Measurements from ENCODE around the gene IKZF2. TPM values are rescaled to one million over a fixed set of nuclear protein-coding genes. Genes with fewer than 3 reads are reported as not detected.

Gene IKZF2
- total and polyA plus RNA-seq, 4 donors, result 0.63 to 17.1 (median 5.7) TPM

GRCh38 chr2:213161759-213162515 is 10.5 kb upstream of the IKZF2 start:
- ATAC-seq (ENCODE audit: low FRiP score), result peak; percentile 44
- H3K27me3 ChIP-seq (ENCODE audit: control insufficient read depth in 1 of 2, insufficient read depth in 2 of 2, low read length in 1 of 2), result no peaks in the 10 kb centered on the region
- DNase-seq, result no peak
- 15 to 22% methylated on average over 5 of the region's 5 CpGs for WGBS, 2 donors
- H3K36me3 ChIP-seq (ENCODE audit: control insufficient read depth in 1 of 2, insufficient read depth in 2 of 2, low read length in 1 of 2), result no peaks in the 10 kb centered on the region
- intact Hi-C loops (cut with DNase I), result loop anchor here (5.0 to 10.0 kb wide), 2 partner anchors 50 to 477 kb away; no protein-coding TSS in a partner anchor
- H3K27ac ChIP-seq (ENCODE audit: low read depth in 1 of 2, low read length in 2 of 2), result no peak overlapping the region
- peaks cover 0 to 4% of the 10 kb centered on the region in 2 donors for H3K4me1 ChIP-seq (ENCODE audit: control insufficient read depth in 1 of 2, insufficient read depth in 2 of 2, low read length in 2 of 2)
- H3K9me3 ChIP-seq (ENCODE audit: control insufficient read depth, low read length), result no peaks in the 10 kb centered on the region
- no peak overlapping the region for H3K4me3 ChIP-seq (ENCODE audit: low read length in 2 of 2)

- Histone ChIP-seq H3K4me3 (ENCODE audit: low read length in 2 of 2) (no peak overlapping the region), H3K27me3 (ENCODE audit: control insufficient read depth in 1 of 2, insufficient read depth in 2 of 2, low read length in 1 of 2) (no peaks in the 10 kb centered on the region), H3K27ac (ENCODE audit: low read depth in 1 of 2, low read length in 2 of 2) (no peak overlapping the region), H3K9me3 (ENCODE audit: control insufficient read depth, low read length) (no peaks in the 10 kb centered on the region), H3K36me3 (ENCODE audit: control insufficient read depth in 1 of 2, insufficient read depth in 2 of 2, low read length in 1 of 2) (no peaks in the 10 kb centered on the region), H3K4me1 (ENCODE audit: control insufficient read depth in 1 of 2, insufficient read depth in 2 of 2, low read length in 2 of 2) (peaks cover 0 to 4% of the 10 kb centered on the region in 2 donors)
- ATAC-seq (ENCODE audit: low FRiP score) (no peak), DNase-seq (no peak)
- 95 to 98% methylated on average over 2 of the region's 2 CpGs for WGBS, 2 donors
- intact Hi-C loops (cut with DNase I), result loop anchor here (5.0 to 10.0 kb wide), 3 partner anchors 45 to 475 kb away; no protein-coding TSS in a partner anchor
Measured at GRCh38 chr2:213159768-213160167, 8.4 kb upstream of the IKZF2 start.

- Histone ChIP-seq H3K4me1 (ENCODE audit: control insufficient read depth in 1 of 2, insufficient read depth in 2 of 2, low read length in 2 of 2) (peaks cover 0 to 4% of the 10 kb centered on the region in 2 donors), H3K9me3 (ENCODE audit: control insufficient read depth, low read length) (no peaks in the 10 kb centered on the region), H3K27ac (ENCODE audit: low read depth in 1 of 2, low read length in 2 of 2) (no peak overlapping the region), H3K4me3 (ENCODE audit: low read length in 2 of 2) (no peak overlapping the region), H3K36me3 (ENCODE audit: control insufficient read depth in 1 of 2, insufficient read depth in 2 of 2, low read length in 1 of 2) (no peaks in the 10 kb centered on the region), H3K27me3 (ENCODE audit: control insufficient read depth in 1 of 2, insufficient read depth in 2 of 2, low read length in 1 of 2) (no peaks in the 10 kb centered on the region)
- intact Hi-C loops (cut with DNase I), result loop anchor here in 1 of 2 donors (10.0 kb wide), 1 partner anchor 48 kb away; no protein-coding TSS in a partner anchor
- ATAC-seq (ENCODE audit: low FRiP score) (no peak), DNase-seq (no peak)
- WGBS, 2 donors, result 74 to 84% methylated on average over 3 of the region's 3 CpGs
Measured at GRCh38 chr2:213157242-213157641, 5.8 kb upstream of the IKZF2 start.

GRCh38 chr2:213156717-213157116 is 5.3 kb upstream of the IKZF2 start:
- no peaks in the 10 kb centered on the region for H3K27me3 ChIP-seq (ENCODE audit: control insufficient read depth in 1 of 2, insufficient read depth in 2 of 2, low read length in 1 of 2)
- WGBS, 2 donors, result 83 to 88% methylated on average over 2 of the region's 2 CpGs
- ATAC-seq (ENCODE audit: low FRiP score) (no peak), DNase-seq (no peak)
- H3K27ac ChIP-seq (ENCODE audit: low read depth in 1 of 2, low read length in 2 of 2), result no peak overlapping the region
- no peaks in the 10 kb centered on the region for H3K36me3 ChIP-seq (ENCODE audit: control insufficient read depth in 1 of 2, insufficient read depth in 2 of 2, low read length in 1 of 2)
- H3K9me3 ChIP-seq (ENCODE audit: control insufficient read depth, low read length), result no peaks in the 10 kb centered on the region
- intact Hi-C loops (cut with DNase I), result loop anchor here in 1 of 2 donors (10.0 kb wide), 1 partner anchor 48 kb away; no protein-coding TSS in a partner anchor
- no peak overlapping the region for H3K4me3 ChIP-seq (ENCODE audit: low read length in 2 of 2)
- peaks cover 0 to 3% of the 10 kb centered on the region in 2 donors for H3K4me1 ChIP-seq (ENCODE audit: control insufficient read depth in 1 of 2, insufficient read depth in 2 of 2, low read length in 2 of 2)

- Histone ChIP-seq H3K9me3 (ENCODE audit: control insufficient read depth, low read length) (no peaks in the 10 kb centered on the region), H3K27me3 (ENCODE audit: control insufficient read depth in 1 of 2, insufficient read depth in 2 of 2, low read length in 1 of 2) (no peaks in the 10 kb centered on the region), H3K4me3 (ENCODE audit: low read length in 2 of 2) (peak overlapping the region; percentile 95 to 98), H3K4me1 (ENCODE audit: control insufficient read depth in 1 of 2, insufficient read depth in 2 of 2, low read length in 2 of 2) (peaks cover 0 to 3% of the 10 kb centered on the region in 2 donors), H3K27ac (ENCODE audit: low read depth in 1 of 2, low read length in 2 of 2) (no peak overlapping the region), H3K36me3 (ENCODE audit: control insufficient read depth in 1 of 2, insufficient read depth in 2 of 2, low read length in 1 of 2) (no peaks in the 10 kb centered on the region)
- intact Hi-C loops (cut with DNase I), result loop anchor here (2.0 to 10.0 kb wide), 3 partner anchors 52 to 466 kb away; no protein-coding TSS in a partner anchor
- ATAC-seq (ENCODE audit: low FRiP score) (no peak), DNase-seq (no peak)
- WGBS, 2 donors, result 26 to 34% methylated on average over 6 of the region's 6 CpGs
Measured at GRCh38 chr2:213152888-213153287, 1.5 kb upstream of the IKZF2 start.

- WGBS, 2 donors, result 0 to 1% methylated on average over 39 of the region's 39 CpGs
Measured at GRCh38 chr2:213152065-213152794, 818 bp upstream of the IKZF2 start.

GRCh38 chr2:213150315-213151097 is 906 bp downstream of the IKZF2 start:
- H3K36me3 ChIP-seq (ENCODE audit: control insufficient read depth in 1 of 2, insufficient read depth in 2 of 2, low read length in 1 of 2), result no peaks in the 10 kb centered on the region
- H3K4me3 ChIP-seq (ENCODE audit: low read length in 2 of 2), result peak overlapping the region; percentile 45 to 98
- ATAC-seq (ENCODE audit: low FRiP score) (no peak), DNase-seq (peak; percentile 37 to 43)
- H3K27ac ChIP-seq (ENCODE audit: low read depth in 1 of 2, low read length in 2 of 2), result peak overlapping the region; percentile 40 to 86
- H3K9me3 ChIP-seq (ENCODE audit: control insufficient read depth, low read length), result no peaks in the 10 kb centered on the region
- 3 to 5% methylated on average over 8 to 10 of the region's 10 CpGs for WGBS, 2 donors
- peaks cover 0 to 3% of the 10 kb centered on the region in 2 donors for H3K4me1 ChIP-seq (ENCODE audit: control insufficient read depth in 1 of 2, insufficient read depth in 2 of 2, low read length in 2 of 2)
- intact Hi-C loops (cut with DNase I), result loop anchor here (5.0 to 10.0 kb wide), 2 partner anchors 54 to 463 kb away; no protein-coding TSS in a partner anchor
- H3K27me3 ChIP-seq (ENCODE audit: control insufficient read depth in 1 of 2, insufficient read depth in 2 of 2, low read length in 1 of 2), result no peaks in the 10 kb centered on the region

More at GRCh38 chr2:213152065-213152794, 818 bp upstream of the IKZF2 start:
- intact Hi-C loops (cut with DNase I), result loop anchor here (2.0 to 10.0 kb wide), 3 partner anchors 53 to 465 kb away; no protein-coding TSS in a partner anchor
- peak; percentile 81 to 92 for DNase-seq
- Histone ChIP-seq H3K9me3 (ENCODE audit: control insufficient read depth, low read length) (no peaks in the 10 kb centered on the region), H3K27ac (ENCODE audit: low read depth in 1 of 2, low read length in 2 of 2) (peak overlapping the region; percentile 0 to 51), H3K27me3 (ENCODE audit: control insufficient read depth in 1 of 2, insufficient read depth in 2 of 2, low read length in 1 of 2) (no peaks in the 10 kb centered on the region), H3K4me3 (ENCODE audit: low read length in 2 of 2) (peak overlapping the region; percentile 95 to 98), H3K36me3 (ENCODE audit: control insufficient read depth in 1 of 2, insufficient read depth in 2 of 2, low read length in 1 of 2) (no peaks in the 10 kb centered on the region), H3K4me1 (ENCODE audit: control insufficient read depth in 1 of 2, insufficient read depth in 2 of 2, low read length in 2 of 2) (peaks cover 0 to 3% of the 10 kb centered on the region in 2 donors)
- peak; percentile 89 for ATAC-seq (ENCODE audit: low FRiP score)

GRCh38 chr2:213149949-213150314 is 1.5 kb downstream of the IKZF2 start:
- DNase-seq (no peak), ATAC-seq (ENCODE audit: low FRiP score) (no peak)
- WGBS, 2 donors, result 0 to 1% methylated on average over 7 of the region's 7 CpGs
- no peak overlapping the region for H3K27ac ChIP-seq (ENCODE audit: low read depth in 1 of 2, low read length in 2 of 2)
- peak overlapping the region; percentile 45 to 98 for H3K4me3 ChIP-seq (ENCODE audit: low read length in 2 of 2)
- no peaks in the 10 kb centered on the region for H3K36me3 ChIP-seq (ENCODE audit: control insufficient read depth in 1 of 2, insufficient read depth in 2 of 2, low read length in 1 of 2)
- no peaks in the 10 kb centered on the region for H3K27me3 ChIP-seq (ENCODE audit: control insufficient read depth in 1 of 2, insufficient read depth in 2 of 2, low read length in 1 of 2)
- H3K4me1 ChIP-seq (ENCODE audit: control insufficient read depth in 1 of 2, insufficient read depth in 2 of 2, low read length in 2 of 2), result peaks cover 0 to 3% of the 10 kb centered on the region in 2 donors
- no peaks in the 10 kb centered on the region for H3K9me3 ChIP-seq (ENCODE audit: control insufficient read depth, low read length)
- intact Hi-C loops (cut with DNase I), result loop anchor here (5.0 to 10.0 kb wide), 3 partner anchors 55 to 463 kb away; no protein-coding TSS in a partner anchor
